ENCODE results near the gene CATSPER2. TPM values are rescaled to one million over a fixed set of nuclear protein-coding genes. Genes with fewer than 3 reads are reported as not detected.
"Not testable (repeated sequence)": the region's sequence is repeated elsewhere in the genome, so short reads cannot be mapped to it uniquely, and the experiment has no call there.

CATSPER2 gene
- total RNA-seq = 1 to 10 TPM; 4.4 to 8.1 TPM

GRCh38 chr15:43648649-43649429 lies at the start of gene CATSPER2:
CATSPER2 (minus strand) TSS chr15:43648844; CDS start chr15:43648061, 783 bp downstream.
- H3K27ac Mint-ChIP-seq = no peak within 1 kb of the TSS
- peak; percentile 29 to 43 for ATAC-seq
- H3K36me3 Mint-ChIP-seq = peaks cover 0 to 7% of the 10 kb centered on the region in 2 donors
- no peak for DNase-seq (ENCODE audit: low spot score in 2 of 2)
- H3K9me3 Mint-ChIP-seq = no peaks in the 10 kb centered on the region

GRCh38 chr15:43693148-43694022 lies 44.7 kb upstream of the CATSPER2 start, which contains the start of gene CKMT1A:
CKMT1A (plus strand) TSS chr15:43693859; CDS start chr15:43694051, 192 bp downstream.
- not testable (repeated sequence) for H3K27ac Mint-ChIP-seq; DNase-seq (ENCODE audit: low spot score in 2 of 2); H3K9me3 Mint-ChIP-seq; H3K36me3 Mint-ChIP-seq
- peak in 1 of 2 donors; percentile 51 for ATAC-seq

GRCh38 chr15:43692679-43693078 lies 44.0 kb upstream of the CATSPER2 start:
- not testable (repeated sequence) for H3K27ac Mint-ChIP-seq; DNase-seq (ENCODE audit: low spot score in 2 of 2); ATAC-seq; H3K36me3 Mint-ChIP-seq; H3K9me3 Mint-ChIP-seq

- ATAC-seq = peak; percentile 99 to 100
- DNase-seq (ENCODE audit: low spot score in 2 of 2); H3K36me3 Mint-ChIP-seq; H3K27ac Mint-ChIP-seq; H3K9me3 Mint-ChIP-seq: not testable (repeated sequence)
These were observed 41.1 kb upstream of the CATSPER2 start for GRCh38 chr15:43689604-43690301.

GRCh38 chr15:43674175-43674574 lies 25.5 kb upstream of the CATSPER2 start:
- H3K36me3 Mint-ChIP-seq; H3K27ac Mint-ChIP-seq; DNase-seq (ENCODE audit: low spot score in 2 of 2); H3K9me3 Mint-ChIP-seq: not testable (repeated sequence)
- ATAC-seq = peak in 1 of 2 donors; percentile 70

GRCh38 chr15:43666177-43666576 lies 17.5 kb upstream of the CATSPER2 start:
- H3K9me3 Mint-ChIP-seq; H3K27ac Mint-ChIP-seq; ATAC-seq; DNase-seq (ENCODE audit: low spot score in 2 of 2); H3K36me3 Mint-ChIP-seq: not testable (repeated sequence)

GRCh38 chr15:43663333-43663732 lies 14.7 kb upstream of the CATSPER2 start:
- not testable (repeated sequence) for H3K27ac Mint-ChIP-seq; H3K36me3 Mint-ChIP-seq; ATAC-seq; DNase-seq (ENCODE audit: low spot score in 2 of 2); H3K9me3 Mint-ChIP-seq

GRCh38 chr15:43662293-43662692 lies 13.6 kb upstream of the CATSPER2 start:
- not testable (repeated sequence) for DNase-seq (ENCODE audit: low spot score in 2 of 2); H3K36me3 Mint-ChIP-seq; ATAC-seq

GRCh38 chr15:43659727-43660126 lies 11.1 kb upstream of the CATSPER2 start:
- not testable (repeated sequence) for ATAC-seq; DNase-seq (ENCODE audit: low spot score in 2 of 2); H3K27ac Mint-ChIP-seq; H3K36me3 Mint-ChIP-seq; H3K9me3 Mint-ChIP-seq

More at GRCh38 chr15:43662293-43662692, 13.6 kb upstream of the CATSPER2 start:
- H3K27ac Mint-ChIP-seq, H3K9me3 Mint-ChIP-seq: not testable (repeated sequence)

- not testable (repeated sequence) for H3K9me3 Mint-ChIP-seq; DNase-seq (ENCODE audit: low spot score in 2 of 2); H3K36me3 Mint-ChIP-seq; H3K27ac Mint-ChIP-seq
- ATAC-seq = peak in 1 of 2 donors; percentile 60
These were observed 834 bp upstream of the CATSPER2 start for GRCh38 chr15:43649430-43649926.

- H3K36me3 Mint-ChIP-seq; H3K9me3 Mint-ChIP-seq; DNase-seq (ENCODE audit: low spot score in 2 of 2): not testable (repeated sequence)
- ATAC-seq = peak in 1 of 2 donors; percentile 32
- H3K27ac Mint-ChIP-seq = peak overlapping the region in 1 of 2 donors; percentile 73
These were observed 10.0 kb downstream of the CATSPER2 start for GRCh38 chr15:43638464-43639204.

GRCh38 chr15:43626937-43627336 lies 21.7 kb downstream of the CATSPER2 start:
- not testable (repeated sequence) for H3K27ac Mint-ChIP-seq; ATAC-seq; H3K9me3 Mint-ChIP-seq; DNase-seq (ENCODE audit: low spot score in 2 of 2); H3K36me3 Mint-ChIP-seq

GRCh38 chr15:43625106-43625505 lies 23.5 kb downstream of the CATSPER2 start:
- Mint-ChIP-seq H3K27ac (no peak overlapping the region), H3K9me3 (no peaks in the 10 kb centered on the region), H3K36me3 (no peaks in the 10 kb centered on the region)
- ATAC-seq = no peak
- DNase-seq (ENCODE audit: low spot score in 2 of 2) = no peak

- H3K9me3 Mint-ChIP-seq; H3K36me3 Mint-ChIP-seq; ATAC-seq; H3K27ac Mint-ChIP-seq; DNase-seq (ENCODE audit: low spot score in 2 of 2): not testable (repeated sequence)
These were observed 26.4 kb downstream of the CATSPER2 start for GRCh38 chr15:43622068-43622799.

- not testable (repeated sequence) for DNase-seq (ENCODE audit: low spot score in 2 of 2); H3K36me3 Mint-ChIP-seq; ATAC-seq; H3K9me3 Mint-ChIP-seq; H3K27ac Mint-ChIP-seq
These were observed 29.9 kb downstream of the CATSPER2 start, which contains the start of gene STRC for GRCh38 chr15:43618700-43619099. STRC (minus strand) TSS chr15:43618800; CDS start chr15:43618722, 78 bp downstream.

All from activated naive CD4-positive, alpha-beta T cell treated with anti-CD3 and anti-CD28 coated beads, Interleukin-2, amount 50 U/mL, for 72 hours (primary cell).